MM.1S (cell line): ENCODE measurements around the gene DVL2.

Experiments used
- CTCF ChIP-seq: fragments of 300-600 bp; sonication (generic); IDR thresholded peaks from 2 replicates; pipeline ENCODE4 v1.5.1; 2016; ENCODE audit warnings: antibody characterized with exemption, low read length, mixed read lengths
- EZH2 ChIP-seq: fragments of 300-600 bp; sonication (generic); optimal IDR thresholded peaks from 2 replicates; pipeline ENCODE3; 2017; ENCODE audit warnings: low read depth, mild to moderate bottlenecking, antibody characterized with exemption, low read length, mixed read lengths
- EZH2phosphoT487 ChIP-seq: fragments of 300-600 bp; sonication (generic); IDR thresholded peaks from 2 replicates; pipeline ENCODE4 v1.6.1; 2018; ENCODE audit warnings: antibody characterized with exemption, low read length

- TF ChIP-seq CTCF (no peak), EZH2phosphoT487 (no peak), EZH2 (no peak)
Observed at GRCh38 chr17:7205561-7205960, 28.8 kb downstream of the DVL2 start.
